ENCODE measurements around the gene KLHL1. TPM values are rescaled to one million over a fixed set of nuclear protein-coding genes. Genes with fewer than 3 reads are reported as not detected.

The KLHL1 gene
- total RNA-seq, 1 donor from 2014 or later: not detected

- Histone ChIP-seq H3K27ac (no peak overlapping the region), H3F3A (ENCODE audit: low read depth) (no peaks in the 10 kb centered on the region)
Measured at GRCh38 chr13:70090036-70090723, 18.1 kb downstream of the KLHL1 start.

GRCh38 chr13:70088926-70089325 lies 19.3 kb downstream of the KLHL1 start:
- Histone ChIP-seq H3K9me3 (ENCODE audit: low read depth) (no peaks in the 10 kb centered on the region), H3K4me2 (no peak overlapping the region), H3K9ac (no peak overlapping the region), H4K20me1 (ENCODE audit: low read depth) (no peaks in the 10 kb centered on the region), H3K4me1 (no peaks in the 10 kb centered on the region), H3K36me3 (no peaks in the 10 kb centered on the region), H3F3A (ENCODE audit: low read depth) (no peaks in the 10 kb centered on the region), H3K27me3 (no peaks in the 10 kb centered on the region), H3K27ac (no peak overlapping the region), H3K79me2 (ENCODE audit: low read depth) (no peaks in the 10 kb centered on the region), H3K4me3 (no peak overlapping the region), H2AFZ (replicated peaks) (no peak overlapping the region)
- no peak overlapping the region for H3K4me3 Mint-ChIP-seq
- no peaks in the 10 kb centered on the region for H3K36me3 Mint-ChIP-seq
- H3K9me3 Mint-ChIP-seq: no peaks in the 10 kb centered on the region
- DNase-seq (ENCODE audit: low spot score): no peak
- no peak overlapping the region for H3K27ac Mint-ChIP-seq
- no peak for TF ChIP-seq EZH2phosphoT487 (IDR thresholded peaks at IDR 0.05)
- TF ChIP-seq EZH2 (IDR thresholded peaks at IDR 0.05): no peak
- TF ChIP-seq CTCF (IDR thresholded peaks at IDR 0.05): no peak
- peaks cover 3% of the 10 kb centered on the region for H3K4me1 Mint-ChIP-seq
- H3K27me3 Mint-ChIP-seq (ENCODE audit: insufficient read depth, low read depth): no peaks in the 10 kb centered on the region

More at GRCh38 chr13:70090036-70090723, 18.1 kb downstream of the KLHL1 start:
- no peaks in the 10 kb centered on the region for H3K9me3 Mint-ChIP-seq
- peaks cover 3% of the 10 kb centered on the region for H3K4me1 Mint-ChIP-seq
- no peak for TF ChIP-seq CTCF (IDR thresholded peaks at IDR 0.05)
- no peak for TF ChIP-seq EZH2phosphoT487 (IDR thresholded peaks at IDR 0.05)
- no peak for TF ChIP-seq EZH2 (IDR thresholded peaks at IDR 0.05)
- H3K79me2 ChIP-seq (ENCODE audit: low read depth): no peaks in the 10 kb centered on the region
- H3K4me3 Mint-ChIP-seq: no peak overlapping the region
- no peaks in the 10 kb centered on the region for H3K36me3 Mint-ChIP-seq
- no peak overlapping the region for H2AFZ ChIP-seq (replicated peaks)
- no peak for DNase-seq (ENCODE audit: low spot score)
- H3K27me3 Mint-ChIP-seq (ENCODE audit: insufficient read depth, low read depth): no peaks in the 10 kb centered on the region
- no peak overlapping the region for H3K4me2 ChIP-seq
- no peaks in the 10 kb centered on the region for H3K27me3 ChIP-seq
- no peaks in the 10 kb centered on the region for H3K9me3 ChIP-seq (ENCODE audit: low read depth)
- H3K9ac ChIP-seq: no peak overlapping the region
- H3K4me3 ChIP-seq: no peak overlapping the region
- H4K20me1 ChIP-seq (ENCODE audit: low read depth): no peaks in the 10 kb centered on the region
- no peaks in the 10 kb centered on the region for H3K36me3 ChIP-seq
- H3K27ac Mint-ChIP-seq: no peak overlapping the region
- no peaks in the 10 kb centered on the region for H3K4me1 ChIP-seq

DNA sequence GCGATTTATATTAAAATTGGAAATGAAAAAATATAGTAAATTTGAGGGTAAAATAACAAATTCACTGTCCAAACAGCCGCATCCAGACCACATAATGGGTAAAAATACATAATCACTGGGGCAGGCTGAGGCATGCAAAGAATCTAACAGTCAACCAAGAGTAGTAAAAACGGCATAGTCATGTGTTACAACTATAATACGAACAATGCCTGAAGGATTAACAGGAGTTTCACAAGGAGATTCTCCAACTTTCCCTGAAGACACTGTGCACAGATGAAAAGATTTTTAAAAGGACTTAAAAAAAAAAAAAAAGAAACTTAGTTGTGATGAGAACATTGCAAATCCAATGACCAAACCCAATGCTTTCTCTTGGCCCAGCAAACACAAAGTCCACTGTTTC lies 21.0 kb downstream of the KLHL1 start:
- Mint-ChIP-seq H3K9me3 (no peaks in the 10 kb centered on the region), H3K27ac (no peak overlapping the region), H3K4me3 (no peak overlapping the region), H3K4me1 (peaks cover 3% of the 10 kb centered on the region), H3K36me3 (no peaks in the 10 kb centered on the region), H3K27me3 (ENCODE audit: insufficient read depth, low read depth) (no peaks in the 10 kb centered on the region)
- DNase-seq (ENCODE audit: low spot score): no peak
- H3K4me1 ChIP-seq: no peaks in the 10 kb centered on the region
- H3K9ac ChIP-seq: no peak overlapping the region
- no peak overlapping the region for H3K27ac ChIP-seq
- H3K79me2 ChIP-seq (ENCODE audit: low read depth): no peaks in the 10 kb centered on the region
- TF ChIP-seq CTCF (IDR thresholded peaks at IDR 0.05) (no peak), EZH2phosphoT487 (IDR thresholded peaks at IDR 0.05) (no peak), EZH2 (IDR thresholded peaks at IDR 0.05) (no peak)
- no peaks in the 10 kb centered on the region for H3F3A ChIP-seq (ENCODE audit: low read depth)
- no peak overlapping the region for H3K4me3 ChIP-seq
- H2AFZ ChIP-seq (replicated peaks): peak overlapping the region; percentile 7
- H3K9me3 ChIP-seq (ENCODE audit: low read depth): no peaks in the 10 kb centered on the region
- H3K4me2 ChIP-seq: no peak overlapping the region
- H4K20me1 ChIP-seq (ENCODE audit: low read depth): no peaks in the 10 kb centered on the region
- H3K27me3 ChIP-seq: no peaks in the 10 kb centered on the region
- H3K36me3 ChIP-seq: no peaks in the 10 kb centered on the region

Data from neural progenitor cell (in vitro differentiated cells).